GM20000 (cell line): ENCODE measurements around the gene FCER2.
A peak's percentile ranks its signal among the peaks of the same experiment; 100 is the strongest.

Experiments used
- DNase-seq: peaks from one replicate; pipeline ENCODE4 v3.0.0; 2012; ENCODE audit warnings: low spot score
- TF ChIP-seq, protein P1 (sequence below): IDR thresholded peaks from 2 replicates; pipeline ENCODE4 v1.5.1; 2012; ENCODE audit warnings: mild to moderate bottlenecking, control low read depth; ENCODE audit errors: extremely low read depth, missing control alignments

The FCER2 gene

DNA sequence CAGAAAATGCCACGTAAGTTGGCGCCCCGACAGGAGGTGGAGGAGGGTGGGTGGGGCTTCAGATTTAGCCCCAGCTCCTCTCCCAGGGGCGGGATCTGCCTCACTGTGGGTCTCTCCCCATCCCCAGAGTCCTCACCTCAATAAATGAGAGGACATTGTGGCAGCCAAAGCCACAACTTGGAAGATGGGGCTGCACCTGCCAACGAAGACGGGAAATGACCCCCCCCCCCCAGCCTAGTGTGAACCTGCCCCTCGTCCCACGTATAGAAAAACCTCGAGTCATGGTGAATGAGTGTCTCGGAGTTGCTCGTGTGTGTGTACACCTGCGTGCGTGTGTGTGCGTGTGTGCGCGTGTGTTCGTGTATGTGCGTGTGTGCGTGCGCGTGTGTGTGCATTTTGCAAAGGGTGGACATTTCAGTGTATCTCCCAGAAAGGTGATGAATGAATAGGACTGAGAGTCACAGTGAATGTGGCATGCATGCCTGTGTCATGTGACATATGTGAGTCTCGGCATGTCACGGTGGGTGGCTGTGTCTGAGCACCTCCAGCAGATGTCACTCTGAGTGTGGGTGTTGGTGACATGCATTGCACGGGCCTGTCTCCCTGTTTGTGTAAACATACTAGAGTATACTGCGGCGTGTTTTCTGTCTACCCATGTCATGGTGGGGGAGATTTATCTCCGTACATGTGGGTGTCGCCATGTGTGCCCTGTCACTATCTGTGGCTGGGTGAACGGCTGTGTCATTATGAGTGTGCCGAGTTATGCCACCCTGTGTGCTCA lies 22.8 kb downstream of the FCER2 start:
- peak; percentile 83 for DNase-seq
- TF ChIP-seq, protein P1, sequence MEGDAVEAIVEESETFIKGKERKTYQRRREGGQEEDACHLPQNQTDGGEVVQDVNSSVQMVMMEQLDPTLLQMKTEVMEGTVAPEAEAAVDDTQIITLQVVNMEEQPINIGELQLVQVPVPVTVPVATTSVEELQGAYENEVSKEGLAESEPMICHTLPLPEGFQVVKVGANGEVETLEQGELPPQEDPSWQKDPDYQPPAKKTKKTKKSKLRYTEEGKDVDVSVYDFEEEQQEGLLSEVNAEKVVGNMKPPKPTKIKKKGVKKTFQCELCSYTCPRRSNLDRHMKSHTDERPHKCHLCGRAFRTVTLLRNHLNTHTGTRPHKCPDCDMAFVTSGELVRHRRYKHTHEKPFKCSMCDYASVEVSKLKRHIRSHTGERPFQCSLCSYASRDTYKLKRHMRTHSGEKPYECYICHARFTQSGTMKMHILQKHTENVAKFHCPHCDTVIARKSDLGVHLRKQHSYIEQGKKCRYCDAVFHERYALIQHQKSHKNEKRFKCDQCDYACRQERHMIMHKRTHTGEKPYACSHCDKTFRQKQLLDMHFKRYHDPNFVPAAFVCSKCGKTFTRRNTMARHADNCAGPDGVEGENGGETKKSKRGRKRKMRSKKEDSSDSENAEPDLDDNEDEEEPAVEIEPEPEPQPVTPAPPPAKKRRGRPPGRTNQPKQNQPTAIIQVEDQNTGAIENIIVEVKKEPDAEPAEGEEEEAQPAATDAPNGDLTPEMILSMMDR = peak; percentile 64

DNA sequence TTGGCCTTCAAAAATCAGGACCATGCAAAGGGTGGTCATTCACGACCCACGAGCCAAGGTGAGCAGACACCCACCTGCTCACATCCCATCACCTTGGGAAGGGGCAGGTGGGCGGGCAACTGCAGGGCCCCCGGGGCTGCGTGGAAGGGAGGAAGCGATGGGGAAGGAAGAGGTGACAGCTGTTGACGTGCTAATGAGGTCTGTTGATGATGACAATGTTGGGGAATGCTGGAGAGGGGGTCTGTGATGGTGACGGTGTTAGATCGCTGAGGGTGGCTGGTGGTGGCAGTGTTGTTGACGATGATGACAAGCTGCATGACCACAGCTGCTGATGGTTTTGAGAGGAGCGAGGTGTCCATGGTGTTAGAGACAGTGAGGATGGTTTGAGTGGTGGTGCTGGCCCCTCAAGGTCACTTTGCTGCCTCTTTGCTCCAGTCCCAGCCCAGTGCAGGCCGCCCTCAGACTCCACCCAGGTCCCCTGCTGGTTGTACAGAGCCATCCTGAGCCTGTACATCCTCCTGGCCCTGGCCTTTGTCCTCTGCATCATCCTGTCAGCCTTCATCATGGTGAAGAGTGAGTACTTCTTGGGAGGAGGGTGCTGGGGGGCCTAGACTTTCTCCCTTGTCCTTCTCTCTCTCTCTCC lies 24.1 kb downstream of the FCER2 start:
- DNase-seq = no peak
- TF ChIP-seq, protein P1 = no peak

DNA sequence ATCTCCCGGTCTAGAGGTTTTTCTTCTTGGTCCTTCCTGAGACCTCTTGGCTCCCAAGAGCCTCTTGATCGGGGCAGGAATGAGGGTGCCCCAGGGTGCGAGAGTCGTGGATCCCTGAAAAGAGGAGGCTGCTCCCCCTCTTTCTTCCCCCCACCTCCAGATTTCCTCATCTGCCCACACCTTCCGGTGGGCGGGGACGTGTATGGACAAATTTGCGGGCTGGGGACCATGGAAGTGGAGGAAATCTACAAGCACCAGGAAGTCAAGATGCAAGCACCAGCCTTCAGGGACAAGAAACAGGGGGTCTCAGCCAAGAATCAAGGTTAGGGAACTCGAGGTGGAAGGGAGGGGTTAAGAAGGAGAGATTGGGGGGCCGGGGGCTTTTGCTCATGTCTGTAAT lies 25.1 kb downstream of the FCER2 start, which contains the start of gene MCEMP1:
MCEMP1 (plus strand) TSS at position 237 of the 400 bp plus-strand sequence; CDS start at position 268, 31 bp downstream.
- TF ChIP-seq, protein P1 = no peak
- DNase-seq = no peak

DNA sequence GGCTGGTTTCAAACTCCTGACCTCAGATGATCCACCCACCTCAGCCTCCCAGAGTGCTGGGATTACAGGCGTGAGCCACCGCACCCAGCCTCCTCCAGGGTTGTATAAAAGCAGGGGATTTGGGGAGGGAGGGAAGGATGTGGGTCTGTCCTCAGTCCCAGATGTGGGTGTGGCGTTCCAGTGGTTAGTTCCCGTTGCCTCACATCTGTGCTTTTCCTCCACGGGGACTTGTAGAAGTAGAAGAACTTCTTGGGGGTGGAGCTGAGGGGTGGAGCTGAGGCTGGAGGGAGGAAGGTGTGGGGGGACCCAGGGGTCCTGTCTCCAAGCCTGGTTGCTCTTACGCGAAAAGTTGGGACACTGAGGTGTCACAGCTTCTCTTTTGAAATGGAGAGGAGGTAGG lies 25.6 kb downstream of the FCER2 start:
- no peak for DNase-seq
- TF ChIP-seq, protein P1 = no peak

DNA sequence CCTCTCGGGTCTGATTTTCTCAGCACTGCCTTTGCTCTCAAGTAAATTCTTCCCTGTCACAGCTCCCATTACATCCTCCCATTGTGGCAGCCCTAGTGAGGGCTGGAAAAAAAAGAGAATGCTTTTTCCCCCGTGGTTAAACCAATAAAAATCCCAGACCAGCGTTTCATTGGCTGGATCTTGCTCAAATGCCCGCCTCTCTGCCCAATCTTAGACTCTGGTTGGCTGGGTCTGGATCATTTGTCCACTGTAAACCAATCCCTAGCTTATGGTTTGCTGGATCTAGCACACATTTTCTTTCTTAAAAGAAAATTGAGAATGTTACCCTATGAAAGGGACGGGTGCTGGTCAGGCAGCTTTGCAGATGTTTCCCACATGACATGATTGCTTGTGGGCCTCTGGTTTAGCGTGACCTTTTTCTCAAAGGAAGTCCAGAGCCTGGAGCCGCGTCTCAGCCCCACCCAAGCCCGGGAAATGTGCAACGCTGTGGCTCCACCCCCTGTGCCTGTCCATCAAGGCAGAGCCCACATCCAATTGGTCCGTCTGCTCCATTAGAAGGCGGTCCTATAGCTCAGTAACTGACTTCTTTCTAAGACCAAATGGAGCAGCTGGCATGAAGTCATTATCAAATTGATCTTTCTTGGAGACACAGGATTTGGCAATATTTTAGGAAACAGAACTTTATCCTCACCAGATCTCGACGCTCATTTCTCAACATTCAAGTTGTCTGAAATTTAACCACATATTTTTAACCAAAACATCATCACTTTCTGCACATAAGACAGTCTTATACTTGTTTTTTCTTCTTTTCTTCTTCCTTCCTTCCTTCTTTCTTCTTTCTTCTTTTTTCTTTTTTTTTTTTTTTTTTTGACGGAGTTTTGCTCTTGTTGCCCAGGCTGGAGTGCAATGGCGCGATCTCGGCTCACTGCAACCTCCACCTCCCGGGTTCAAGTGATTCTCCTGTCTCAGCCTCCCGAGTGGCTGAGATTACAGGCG lies 27.6 kb downstream of the FCER2 start:
- no peak for DNase-seq
- TF ChIP-seq, protein P1 = no peak

DNA sequence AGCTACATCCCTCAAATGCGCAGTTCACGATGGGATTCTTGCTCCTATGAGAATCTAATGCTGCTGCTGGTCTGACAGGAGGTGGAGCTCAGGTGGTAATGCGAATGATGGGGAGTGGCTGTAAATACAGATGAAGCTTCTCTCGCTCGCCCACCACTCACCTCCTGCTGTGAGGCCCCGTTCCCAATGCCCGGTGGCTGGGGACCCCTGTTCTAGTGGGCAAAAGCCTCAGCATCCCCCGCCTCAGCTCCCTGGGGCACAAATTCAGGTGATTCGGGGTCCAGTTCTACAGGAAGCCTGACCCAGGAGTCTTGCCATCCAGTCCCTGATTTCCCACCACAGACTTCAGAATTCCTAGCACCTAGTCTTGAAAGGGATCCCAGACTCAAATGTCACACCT lies 29.4 kb downstream of the FCER2 start:
- TF ChIP-seq, protein P1 = no peak
- no peak for DNase-seq
